ENCODE data around the gene IRF2BPL.

IRF2BPL gene

DNA sequence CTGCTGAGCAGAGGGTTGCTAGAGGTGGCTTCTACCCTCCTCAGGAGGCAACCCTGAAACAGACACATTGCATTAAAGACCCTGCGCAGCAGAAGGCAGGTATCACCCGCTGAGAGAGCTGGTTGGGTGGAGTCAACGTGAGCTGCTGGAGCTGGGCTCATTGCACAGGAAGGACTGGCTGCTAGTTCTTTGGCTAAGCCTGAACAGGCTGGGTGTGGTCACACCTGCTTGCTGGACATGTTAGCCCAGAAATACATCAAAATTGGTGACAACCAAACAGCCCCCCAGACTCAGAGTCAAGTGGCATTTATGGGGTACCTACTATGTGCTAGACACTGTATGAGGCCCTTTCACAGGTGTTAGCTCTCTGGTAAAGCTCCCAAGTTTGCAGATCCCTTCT lies 33.8 kb upstream of the IRF2BPL start:
- DNase-seq (ENCODE audit: low read depth): no peak
- no peak overlapping the region for H3K4me3 ChIP-seq (ENCODE audit: low read length)
- TF ChIP-seq, protein P1, sequence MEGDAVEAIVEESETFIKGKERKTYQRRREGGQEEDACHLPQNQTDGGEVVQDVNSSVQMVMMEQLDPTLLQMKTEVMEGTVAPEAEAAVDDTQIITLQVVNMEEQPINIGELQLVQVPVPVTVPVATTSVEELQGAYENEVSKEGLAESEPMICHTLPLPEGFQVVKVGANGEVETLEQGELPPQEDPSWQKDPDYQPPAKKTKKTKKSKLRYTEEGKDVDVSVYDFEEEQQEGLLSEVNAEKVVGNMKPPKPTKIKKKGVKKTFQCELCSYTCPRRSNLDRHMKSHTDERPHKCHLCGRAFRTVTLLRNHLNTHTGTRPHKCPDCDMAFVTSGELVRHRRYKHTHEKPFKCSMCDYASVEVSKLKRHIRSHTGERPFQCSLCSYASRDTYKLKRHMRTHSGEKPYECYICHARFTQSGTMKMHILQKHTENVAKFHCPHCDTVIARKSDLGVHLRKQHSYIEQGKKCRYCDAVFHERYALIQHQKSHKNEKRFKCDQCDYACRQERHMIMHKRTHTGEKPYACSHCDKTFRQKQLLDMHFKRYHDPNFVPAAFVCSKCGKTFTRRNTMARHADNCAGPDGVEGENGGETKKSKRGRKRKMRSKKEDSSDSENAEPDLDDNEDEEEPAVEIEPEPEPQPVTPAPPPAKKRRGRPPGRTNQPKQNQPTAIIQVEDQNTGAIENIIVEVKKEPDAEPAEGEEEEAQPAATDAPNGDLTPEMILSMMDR (conservative IDR thresholded peaks at IDR 0.05; ENCODE audit: low read depth, low read length): no peak

DNA sequence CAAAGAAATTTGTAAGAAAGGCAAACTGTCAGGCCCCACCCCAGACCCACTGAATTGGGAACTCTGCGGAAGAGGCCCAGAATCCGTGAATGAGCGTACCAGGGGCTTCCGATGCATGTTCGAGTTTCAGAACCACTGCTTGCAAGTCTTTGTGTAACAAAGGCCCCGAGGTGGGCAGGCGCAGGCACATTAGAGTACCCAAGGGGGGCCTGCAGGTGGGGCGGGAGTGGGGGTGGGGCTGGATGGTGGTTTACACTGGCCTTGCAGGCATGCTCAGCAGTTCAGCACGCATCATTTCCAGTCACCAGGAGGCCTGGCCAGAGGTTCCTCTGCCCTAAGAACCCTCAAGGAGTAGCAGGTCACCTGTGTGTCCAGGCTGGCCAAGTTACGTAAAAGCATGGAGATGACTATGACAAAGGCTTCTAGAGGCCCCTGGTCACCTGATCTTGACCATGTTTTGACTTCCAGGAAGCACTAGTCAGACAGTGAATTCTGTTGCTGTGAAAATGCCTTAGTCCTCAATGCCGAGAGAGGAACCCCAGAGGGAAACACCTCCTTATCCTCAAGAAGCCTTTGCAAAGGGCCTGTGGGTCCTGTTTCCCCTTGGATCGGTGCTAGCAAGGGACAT lies 33.2 kb upstream of the IRF2BPL start:
- H3K4me3 ChIP-seq (ENCODE audit: low read length): no peak overlapping the region
- no peak for DNase-seq (ENCODE audit: low read depth)
- TF ChIP-seq, protein P1 (conservative IDR thresholded peaks at IDR 0.05; ENCODE audit: low read depth, low read length): no peak

DNA sequence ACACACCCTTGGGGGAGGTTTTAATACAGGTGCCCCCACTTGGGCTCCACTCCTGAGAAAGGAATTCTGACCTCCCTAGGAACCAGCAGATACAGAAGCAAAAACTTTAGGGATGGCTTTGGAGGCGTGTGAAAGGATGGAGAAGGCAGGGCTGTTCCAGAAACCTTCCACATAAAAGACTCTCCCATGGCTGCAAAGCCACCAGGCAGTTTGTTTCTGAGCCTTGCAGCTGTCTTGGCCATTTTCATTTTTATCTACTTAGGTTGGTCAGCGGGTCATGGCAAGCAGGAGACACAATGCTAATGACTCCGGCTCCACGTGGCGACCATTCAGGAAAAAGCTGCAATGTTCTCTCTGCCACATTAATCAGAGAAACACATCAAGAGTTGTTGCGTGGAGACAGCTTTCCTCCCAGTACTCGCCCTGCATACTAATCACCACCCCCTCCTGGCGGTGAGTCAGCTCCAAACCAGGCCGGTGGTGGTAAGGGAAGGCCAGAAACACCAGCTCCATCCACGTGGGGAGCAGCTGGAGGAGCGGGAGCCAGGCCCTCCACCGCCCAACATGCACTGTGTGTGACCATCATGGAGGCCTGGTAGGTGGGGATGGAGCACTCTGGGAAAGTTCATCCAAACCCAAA lies 30.9 kb upstream of the IRF2BPL start:
- TF ChIP-seq, protein P1 (conservative IDR thresholded peaks at IDR 0.05; ENCODE audit: low read depth, low read length): peak; percentile 43
- no peak overlapping the region for H3K4me3 ChIP-seq (ENCODE audit: low read length)
- DNase-seq (ENCODE audit: low read depth): peak; percentile 67

DNA sequence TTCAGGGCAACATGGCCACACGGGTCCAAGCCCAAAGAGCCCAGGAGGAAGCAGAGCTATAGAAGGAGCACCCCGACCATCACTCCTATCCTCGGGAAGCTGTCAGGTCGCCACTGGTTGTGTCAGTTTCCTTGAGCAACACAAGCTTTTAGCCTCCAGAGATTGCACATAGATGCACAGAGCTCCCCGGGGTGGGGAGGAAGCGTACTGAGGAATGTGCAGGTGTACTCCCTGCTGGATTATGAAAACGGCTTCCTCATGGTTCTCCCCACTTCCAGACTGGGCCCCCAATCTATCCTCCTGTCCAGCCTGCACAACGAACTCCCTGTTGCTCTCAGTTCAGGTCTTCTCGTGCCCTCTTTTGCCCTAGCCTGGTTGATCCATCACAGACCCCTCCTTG lies 30.3 kb upstream of the IRF2BPL start:
- H3K4me3 ChIP-seq (ENCODE audit: low read length): no peak overlapping the region
- DNase-seq (ENCODE audit: low read depth): no peak
- TF ChIP-seq, protein P1 (conservative IDR thresholded peaks at IDR 0.05; ENCODE audit: low read depth, low read length): no peak

DNA sequence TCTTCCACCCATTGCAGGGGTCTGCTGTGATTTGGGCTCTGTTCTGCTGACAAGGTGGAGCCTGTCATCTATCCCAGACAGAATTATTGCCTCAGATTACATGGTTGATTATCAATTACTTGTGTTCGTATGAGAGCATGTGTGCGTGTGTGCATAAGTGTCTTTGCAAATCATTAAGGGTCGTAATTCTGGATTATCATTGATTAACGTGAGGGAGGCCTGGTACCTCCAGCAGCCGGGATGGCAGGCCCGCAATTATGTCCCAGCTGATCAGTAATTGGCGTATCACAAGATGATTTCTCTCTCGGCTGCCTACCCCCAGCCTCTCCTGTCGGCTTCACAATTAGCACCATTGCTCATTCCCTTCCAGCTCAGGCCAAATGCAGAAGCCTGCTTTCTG lies 29.6 kb upstream of the IRF2BPL start:
- TF ChIP-seq, protein P1 (conservative IDR thresholded peaks at IDR 0.05; ENCODE audit: low read depth, low read length): no peak
- no peak for DNase-seq (ENCODE audit: low read depth)
- no peak overlapping the region for H3K4me3 ChIP-seq (ENCODE audit: low read length)

DNA sequence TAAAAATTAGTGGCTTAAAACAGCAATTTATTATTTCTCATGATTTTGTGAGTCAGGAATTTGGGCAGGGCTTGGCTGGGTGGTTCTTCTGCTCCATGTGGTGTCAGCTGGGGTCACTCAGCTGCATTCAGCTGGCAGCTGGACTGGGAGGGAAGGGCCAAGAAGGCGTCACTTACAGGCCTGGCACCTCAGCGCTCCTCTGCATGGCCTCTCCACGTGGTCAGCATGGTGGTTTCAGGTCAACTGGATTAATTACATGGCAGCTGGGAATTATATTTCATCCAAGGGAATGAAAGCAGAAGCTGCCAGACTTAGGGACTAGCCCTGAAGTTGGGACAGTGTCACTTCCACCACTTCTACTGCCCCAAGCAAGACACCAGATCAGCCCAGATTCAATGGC lies 27.5 kb upstream of the IRF2BPL start:
- no peak overlapping the region for H3K4me3 ChIP-seq (ENCODE audit: low read length)
- DNase-seq (ENCODE audit: low read depth): no peak
- TF ChIP-seq, protein P1 (conservative IDR thresholded peaks at IDR 0.05; ENCODE audit: low read depth, low read length): no peak

DNA sequence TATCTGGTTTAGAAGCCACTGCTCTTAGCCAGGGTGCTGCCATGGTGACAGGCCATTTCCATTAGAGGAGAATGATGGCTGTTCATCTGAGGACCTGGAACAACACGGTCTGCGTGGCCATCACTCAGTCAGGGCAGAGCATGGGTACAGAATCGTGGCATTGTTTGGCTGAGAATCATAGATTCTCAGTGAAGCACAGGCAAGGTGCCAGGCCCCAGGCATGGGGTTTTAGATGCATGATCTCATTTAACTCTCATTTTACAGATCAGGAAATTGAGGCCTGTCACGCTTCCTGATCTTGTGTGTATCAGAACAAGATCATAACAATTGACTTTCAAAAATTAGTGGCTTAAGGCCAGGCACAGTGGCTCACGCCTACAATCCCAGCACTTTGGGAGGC lies 26.8 kb upstream of the IRF2BPL start:
- no peak overlapping the region for H3K4me3 ChIP-seq (ENCODE audit: low read length)
- TF ChIP-seq, protein P1 (conservative IDR thresholded peaks at IDR 0.05; ENCODE audit: low read depth, low read length): no peak
- DNase-seq (ENCODE audit: low read depth): no peak

All from retinal pigment epithelial cell (primary cell).